SKM-1 (cell line): ENCODE results near the gene PTS.
"Not testable (repeated sequence)": the region's sequence is repeated elsewhere in the genome, so short reads cannot be mapped to it uniquely, and the experiment has no call there.

Experiments
- DNase-seq: peaks from one replicate; lab custom pipeline; 2025; ENCODE audit not compliant: unreplicated experiment; lab: John Stamatoyannopoulos, UW

PTS gene

DNA sequence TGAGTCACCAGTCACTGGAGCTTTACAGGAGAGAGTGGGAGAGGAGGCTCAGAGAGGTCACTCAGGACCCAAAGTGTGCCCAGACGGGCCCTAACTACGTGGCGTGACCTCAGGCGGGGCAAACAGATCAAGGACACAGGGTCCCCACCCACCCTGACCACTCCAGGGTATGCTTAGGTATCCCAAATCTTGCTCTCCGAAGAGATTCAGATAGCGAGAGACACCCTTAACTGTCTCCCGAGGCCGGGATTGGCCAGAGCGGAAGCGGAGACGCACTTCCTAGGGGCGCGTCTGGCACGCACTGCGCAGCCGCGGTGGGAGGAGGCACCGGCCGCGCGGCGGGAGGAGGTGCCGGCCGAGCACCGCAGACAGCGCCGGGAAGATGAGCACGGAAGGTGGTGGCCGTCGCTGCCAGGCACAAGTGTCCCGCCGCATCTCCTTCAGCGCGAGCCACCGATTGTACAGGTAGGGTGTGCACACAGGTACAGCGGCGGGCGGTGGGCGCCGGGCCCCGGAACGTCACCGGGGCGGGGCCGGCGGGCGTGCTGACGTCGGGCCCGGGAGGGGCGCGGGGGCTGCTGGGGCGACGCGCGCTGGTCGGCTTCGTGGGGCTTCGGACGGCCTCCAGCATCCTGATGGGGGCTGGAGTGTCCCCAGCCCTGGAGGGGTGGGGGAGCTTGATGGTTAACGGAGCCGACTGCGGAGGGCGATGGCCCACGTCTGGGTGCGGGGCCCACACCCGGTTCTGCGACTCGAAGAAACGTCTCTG is at the start of gene PTS:
Gene PTS, plus strand, starts transcription at position 367 of the 769 bp plus-strand sequence. Its CDS starts 16 bp downstream, at position 383.
- DNase-seq = peak; percentile 73

DNA sequence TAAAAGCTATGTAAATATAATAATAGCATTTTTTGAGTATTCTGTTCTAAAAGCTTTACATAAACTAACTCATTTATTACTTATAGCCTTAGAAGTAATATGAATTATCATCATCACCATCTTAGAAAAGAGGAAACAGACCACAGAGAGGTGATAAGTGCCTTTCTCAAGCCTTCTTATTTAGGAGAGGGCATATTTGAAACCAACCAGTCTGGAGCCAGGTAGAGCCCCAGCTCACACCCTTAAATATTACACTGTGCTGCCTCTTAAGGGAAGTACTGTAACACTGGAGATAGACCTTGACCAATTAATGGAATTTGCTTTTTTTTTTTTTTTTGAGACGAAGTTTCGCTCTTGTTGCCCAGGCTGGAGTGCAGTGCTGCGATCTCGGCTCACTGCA is 48.6 kb upstream of the PTS start:
- DNase-seq = no peak

DNA sequence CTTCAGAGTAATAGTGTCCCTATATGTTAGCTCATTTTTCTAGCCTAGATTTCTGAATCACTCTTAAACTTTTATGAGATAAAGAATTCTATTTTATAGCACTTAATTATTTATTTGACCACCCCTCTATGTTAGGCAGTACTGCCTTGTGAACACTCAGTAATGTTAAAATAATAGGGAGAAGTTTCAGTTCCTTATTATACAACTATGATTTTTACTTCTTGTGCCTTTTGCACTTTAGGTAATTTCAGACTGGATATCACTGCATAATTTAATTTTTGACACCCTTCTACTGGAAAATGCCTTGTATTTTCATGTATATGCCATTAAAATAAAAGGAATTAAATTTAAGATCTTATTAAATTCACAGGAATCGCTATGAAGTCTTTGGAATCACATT is 47.8 kb upstream of the PTS start:
- no peak for DNase-seq

DNA sequence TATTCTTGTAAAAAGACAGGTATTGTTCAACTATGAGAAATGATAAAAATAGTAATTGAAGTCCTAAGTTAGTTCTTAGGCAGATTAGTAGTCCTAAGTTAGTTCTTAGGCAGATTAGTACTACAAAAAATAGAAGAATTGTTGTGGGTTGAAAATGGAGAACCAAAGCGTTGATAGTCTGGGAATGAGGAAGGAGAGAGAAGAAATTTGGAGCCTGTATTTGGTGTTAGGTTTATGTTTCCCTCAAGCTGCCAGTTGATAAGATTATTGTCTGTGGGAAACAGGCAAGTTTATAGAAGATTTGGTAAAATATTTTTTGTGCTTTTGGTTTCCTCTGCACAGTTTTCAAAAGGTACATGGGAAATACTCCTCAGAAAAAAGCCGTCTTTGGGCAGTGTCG is 47.3 kb upstream of the PTS start:
- DNase-seq = no peak

DNA sequence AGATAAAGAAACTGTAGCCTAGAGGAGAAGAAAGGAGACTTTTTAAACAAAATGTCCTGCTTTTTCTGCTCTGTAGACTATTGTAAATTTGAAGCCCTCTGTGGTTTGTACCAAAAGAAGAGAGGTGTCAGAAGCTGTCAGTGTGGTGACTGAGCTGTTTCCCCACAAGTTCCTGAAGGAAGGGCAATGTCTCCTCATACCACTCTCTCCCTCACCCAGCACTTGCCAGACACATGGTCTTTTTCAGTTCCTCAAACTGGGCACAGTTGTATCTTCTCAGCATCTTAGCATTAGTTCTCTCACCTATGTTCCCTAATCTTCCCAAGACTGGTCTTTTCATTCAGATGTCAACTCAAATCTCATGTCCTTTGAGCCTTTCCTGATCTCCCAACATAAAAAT is 46.6 kb upstream of the PTS start:
- DNase-seq = peak; percentile 63

DNA sequence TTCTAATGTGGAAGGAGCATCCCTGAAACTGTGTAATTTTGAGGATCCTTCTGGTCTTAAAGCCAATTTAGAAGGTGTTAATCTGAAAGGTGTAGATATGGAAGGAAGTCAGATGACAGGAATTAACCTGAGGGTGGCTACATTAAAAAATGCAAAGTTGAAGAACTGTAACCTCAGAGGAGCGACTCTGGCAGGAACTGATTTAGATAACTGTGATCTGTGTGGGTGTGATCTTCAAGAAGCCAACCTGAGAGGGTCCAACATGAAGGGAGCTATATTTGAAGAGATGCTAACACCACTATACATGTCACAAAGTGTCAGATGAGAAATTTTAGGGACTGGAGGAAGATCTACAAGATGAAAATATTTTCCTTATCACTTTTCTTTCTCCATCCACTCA is 43.4 kb upstream of the PTS start:
- no peak for DNase-seq

DNA sequence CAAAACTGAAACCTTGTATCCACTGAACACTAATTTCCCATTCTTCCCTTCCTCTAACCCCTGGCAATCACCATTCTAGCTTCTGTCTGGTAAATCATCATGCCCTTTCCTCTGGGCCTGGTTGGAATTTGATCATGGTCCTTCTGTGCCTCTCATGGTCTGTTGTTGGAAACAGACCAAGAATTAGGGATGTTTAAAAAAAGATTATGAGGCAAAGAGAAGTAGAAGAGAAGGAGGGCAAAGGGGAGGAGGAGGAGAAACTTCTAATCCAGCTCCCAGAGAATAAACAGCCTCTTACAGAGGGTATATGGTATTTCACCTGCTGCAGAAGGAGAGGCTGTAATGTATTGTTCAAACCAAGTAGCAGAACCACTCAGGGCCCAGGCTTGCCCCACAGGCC is 40.3 kb upstream of the PTS start:
- no peak for DNase-seq

DNA sequence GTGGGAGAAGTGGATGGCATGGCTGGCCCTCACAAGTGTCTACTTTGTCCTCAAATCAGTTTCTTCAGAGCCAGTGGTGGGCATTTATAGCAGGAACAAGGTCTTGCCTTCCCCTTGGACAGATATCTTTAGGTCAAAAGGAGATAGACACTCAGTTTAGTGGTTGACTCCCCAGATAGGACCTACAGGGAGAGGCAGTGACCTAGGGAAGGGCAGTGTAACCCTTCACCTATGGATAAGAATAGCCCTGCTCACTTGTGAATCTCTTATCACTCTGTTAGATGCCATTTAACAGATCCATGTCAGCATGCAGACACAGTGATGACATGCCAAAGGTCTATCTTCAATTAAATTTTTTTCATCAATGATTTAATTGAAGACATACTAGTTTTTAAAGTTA is 39.9 kb upstream of the PTS start:
- no peak for DNase-seq

DNA sequence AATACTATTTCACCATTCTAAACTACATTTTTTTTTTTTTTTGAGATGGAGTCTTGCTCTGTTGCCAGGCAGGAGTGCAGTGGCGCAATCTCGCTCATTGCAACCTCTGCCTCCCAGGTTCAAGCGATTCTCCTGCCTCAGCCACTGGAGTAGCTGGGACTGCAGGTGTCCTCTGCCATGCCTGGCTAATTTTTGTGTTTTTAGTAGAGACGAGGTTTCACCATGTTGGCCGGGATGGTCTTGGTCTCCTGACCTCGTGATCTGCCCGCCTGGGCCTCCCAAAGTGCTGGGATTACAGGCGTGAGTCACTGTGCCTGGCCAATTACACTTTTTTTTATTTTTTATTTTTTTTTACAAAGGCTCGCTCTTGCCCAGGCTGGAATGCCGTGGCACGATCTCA is 31.1 kb upstream of the PTS start:
- not testable (repeated sequence) for DNase-seq

DNA sequence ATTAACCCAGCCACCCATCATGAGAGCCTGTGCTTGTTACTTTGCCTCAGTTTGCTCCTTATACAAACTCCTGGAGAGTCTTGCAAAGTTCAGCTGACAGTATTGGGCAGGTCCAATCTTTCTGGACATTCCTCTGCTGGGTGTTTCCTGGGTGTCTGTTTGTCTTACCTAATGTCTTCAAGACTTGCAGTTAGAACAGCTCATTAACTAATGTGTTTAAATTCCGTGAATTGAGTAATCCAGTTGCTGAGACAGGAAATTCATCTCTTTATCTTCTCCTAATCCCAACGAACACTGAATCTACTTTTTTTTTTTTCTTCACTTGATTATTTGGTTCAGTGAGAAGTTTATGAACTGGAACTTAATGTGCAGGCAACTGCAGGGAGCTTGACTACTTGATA is 30.3 kb upstream of the PTS start:
- DNase-seq = no peak

DNA sequence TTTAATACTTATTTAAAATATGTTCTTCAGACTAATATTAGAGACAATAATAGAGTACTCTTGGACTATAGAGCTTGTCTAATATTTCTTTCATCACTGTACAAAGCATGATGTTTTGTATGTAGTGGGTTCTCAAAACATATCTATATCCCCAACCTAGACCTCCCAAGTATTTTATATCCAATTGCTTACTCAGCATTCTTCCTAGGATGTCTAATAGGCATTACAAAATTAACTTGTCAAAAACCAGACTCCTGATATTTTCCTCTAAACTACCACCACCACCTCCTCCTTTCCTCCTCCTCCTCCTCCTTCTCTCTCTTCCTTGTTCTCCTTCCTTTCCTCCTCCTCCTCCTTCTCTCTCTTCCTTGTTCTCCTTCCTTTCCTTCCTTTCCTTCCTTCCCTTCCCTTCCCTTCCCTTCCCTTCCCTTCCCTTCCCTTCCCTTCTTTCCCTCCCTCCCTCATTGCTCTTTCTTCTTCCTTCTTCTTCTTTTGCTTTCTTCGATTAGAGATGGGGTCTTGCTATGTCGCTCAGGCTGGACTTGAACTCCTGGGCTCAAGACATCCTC is 29.6 kb upstream of the PTS start:
- DNase-seq = no peak

DNA sequence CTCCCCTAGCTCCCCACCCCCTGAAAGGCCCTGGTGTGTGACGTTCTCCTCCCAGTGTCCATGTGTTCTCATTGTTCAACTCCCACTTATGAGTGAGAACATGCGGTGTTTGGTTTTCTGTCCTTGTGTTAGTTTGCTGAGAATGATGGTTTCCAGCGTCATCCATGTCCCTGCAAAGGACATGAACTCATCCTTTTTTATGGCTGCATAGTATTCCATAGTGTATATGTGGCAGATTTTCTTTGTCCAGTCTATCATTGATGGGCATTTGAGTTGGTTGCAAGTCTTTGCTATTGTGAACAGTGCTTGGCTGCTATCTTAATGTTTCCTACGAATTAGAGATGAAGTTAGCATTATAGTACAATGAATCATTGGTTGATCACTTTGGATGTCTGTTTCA is 27.1 kb upstream of the PTS start:
- not testable (repeated sequence) for DNase-seq

DNA sequence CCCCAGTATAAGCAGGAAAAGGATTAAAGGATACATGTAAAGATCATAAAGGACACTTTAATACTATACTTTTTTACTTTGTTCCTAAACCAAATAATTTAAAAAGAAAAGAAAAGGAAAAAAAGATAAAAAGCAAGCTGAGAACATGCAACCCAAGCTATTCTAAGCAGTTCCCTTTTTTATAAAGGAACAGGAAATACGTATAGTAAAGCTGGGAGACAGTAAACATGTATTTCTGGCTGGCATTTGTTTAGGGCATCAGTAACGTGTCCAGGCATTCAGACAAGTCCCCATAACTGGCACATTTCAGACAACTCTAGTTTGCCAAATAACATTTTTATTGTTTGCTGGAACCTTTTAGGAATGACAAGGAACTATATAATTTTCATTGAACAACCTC is 26.0 kb upstream of the PTS start:
- peak; percentile 47 for DNase-seq

DNA sequence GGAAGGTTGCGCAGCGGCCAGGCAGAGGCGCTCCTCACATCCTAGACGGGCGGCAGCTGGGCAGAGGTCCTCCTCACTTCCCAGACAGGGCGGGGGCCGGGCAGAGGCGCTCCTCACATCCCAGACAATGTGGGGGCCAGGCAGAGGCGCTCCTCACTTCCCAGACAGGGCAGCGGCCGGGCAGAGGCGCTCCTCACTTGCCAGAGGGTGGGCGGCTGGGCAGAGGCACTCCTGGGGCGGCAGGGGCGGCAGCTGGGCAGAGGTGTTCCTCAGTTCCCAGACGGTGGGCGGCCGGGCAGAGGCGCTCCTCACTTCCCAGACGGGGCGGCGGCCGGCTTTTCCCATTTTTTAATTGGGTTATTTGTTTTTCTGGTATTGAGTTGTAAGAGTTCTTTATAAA is 20.2 kb upstream of the PTS start:
- DNase-seq = no peak

DNA sequence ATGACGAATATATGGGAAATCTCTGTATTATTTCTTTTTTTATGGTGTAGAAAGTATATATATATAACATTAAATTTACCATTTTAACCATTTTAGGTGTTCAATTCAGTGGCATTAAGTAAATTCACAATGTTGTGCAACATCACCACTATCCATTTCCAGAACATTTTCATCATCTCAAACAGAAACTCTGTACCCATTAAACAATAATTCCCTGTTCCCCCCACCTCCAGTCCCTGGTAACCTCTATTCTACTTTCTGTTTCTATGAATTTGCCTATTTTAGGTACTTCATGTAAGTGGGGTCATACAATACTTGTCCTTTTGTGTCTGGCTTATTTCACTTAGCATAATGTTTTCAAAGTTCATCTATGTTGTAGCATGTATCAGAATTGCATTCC is 15.3 kb upstream of the PTS start:
- no peak for DNase-seq

DNA sequence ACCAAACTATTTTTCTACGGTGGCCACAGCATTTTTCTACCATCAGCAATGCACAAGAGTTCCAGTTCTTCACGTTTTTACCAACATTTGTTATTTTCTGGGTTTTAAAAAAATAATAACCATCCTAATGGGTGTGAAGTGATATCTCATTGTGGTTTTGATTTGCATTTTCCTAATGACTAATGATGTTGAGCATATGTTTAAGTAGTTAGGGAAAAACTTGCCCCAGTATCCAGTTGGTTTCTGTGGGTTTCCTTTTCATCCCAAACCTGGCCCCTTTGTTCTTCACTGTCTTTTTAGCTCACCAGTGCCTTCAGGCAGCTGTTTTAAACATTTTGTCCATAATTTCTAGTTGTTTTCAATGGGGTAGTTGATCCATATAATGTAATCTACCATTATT is 14.7 kb upstream of the PTS start:
- no peak for DNase-seq

DNA sequence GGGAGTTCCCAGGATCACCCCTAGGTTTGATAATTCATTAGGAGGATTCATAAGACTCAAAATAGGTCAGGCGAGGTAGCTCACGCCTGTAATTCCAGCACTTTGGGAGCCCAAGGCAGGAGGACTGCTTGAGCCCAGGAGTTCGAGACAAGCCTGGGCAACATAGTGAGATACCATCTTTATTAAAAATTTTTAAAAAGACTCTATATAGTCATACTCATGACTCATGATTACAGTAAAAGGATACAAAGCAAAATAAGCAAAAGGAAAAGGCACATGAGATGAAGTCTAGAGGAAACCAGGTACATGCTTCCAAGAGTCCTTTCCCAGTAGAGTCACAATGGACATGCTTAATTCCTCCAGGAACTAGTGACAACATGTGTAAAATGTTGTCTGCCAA is 13.9 kb upstream of the PTS start:
- DNase-seq = no peak

DNA sequence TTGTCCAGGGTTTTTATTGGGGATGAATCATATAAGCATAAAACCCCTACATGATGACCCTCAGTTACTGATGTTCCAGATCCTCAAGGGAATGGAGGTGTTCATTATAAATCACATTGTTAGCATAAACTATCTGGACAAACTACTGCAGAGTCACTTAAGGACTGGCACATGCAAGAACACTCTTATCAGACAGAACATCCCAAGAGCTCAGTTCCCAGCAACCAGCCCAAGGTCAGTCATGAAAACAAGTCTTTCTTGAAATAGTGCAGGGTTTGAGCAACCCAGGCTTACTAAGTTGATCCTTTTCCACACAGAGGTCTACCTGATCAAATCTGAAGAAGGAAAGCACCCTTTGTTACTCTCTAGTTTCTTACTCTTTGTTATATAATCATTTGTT is 13.5 kb upstream of the PTS start:
- DNase-seq = no peak

DNA sequence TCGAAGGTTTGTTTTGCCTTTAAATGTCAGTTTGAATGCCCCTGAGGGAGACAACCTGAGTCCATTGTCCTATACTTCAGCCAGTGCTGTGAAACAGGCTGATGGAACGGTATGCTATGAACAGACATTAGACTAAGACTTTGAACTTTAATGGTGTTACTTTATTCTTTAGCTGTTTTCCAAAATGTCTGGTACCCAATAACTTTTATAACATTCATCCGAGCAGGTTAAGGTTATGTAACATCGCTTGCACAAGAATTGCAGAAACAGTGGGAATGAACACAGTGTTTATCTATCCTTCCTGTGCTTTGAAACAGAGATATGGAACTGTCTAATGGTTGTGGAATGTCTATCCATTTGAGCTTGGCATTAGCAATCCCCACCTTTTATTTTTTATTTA is 12.5 kb upstream of the PTS start:
- DNase-seq = no peak

DNA sequence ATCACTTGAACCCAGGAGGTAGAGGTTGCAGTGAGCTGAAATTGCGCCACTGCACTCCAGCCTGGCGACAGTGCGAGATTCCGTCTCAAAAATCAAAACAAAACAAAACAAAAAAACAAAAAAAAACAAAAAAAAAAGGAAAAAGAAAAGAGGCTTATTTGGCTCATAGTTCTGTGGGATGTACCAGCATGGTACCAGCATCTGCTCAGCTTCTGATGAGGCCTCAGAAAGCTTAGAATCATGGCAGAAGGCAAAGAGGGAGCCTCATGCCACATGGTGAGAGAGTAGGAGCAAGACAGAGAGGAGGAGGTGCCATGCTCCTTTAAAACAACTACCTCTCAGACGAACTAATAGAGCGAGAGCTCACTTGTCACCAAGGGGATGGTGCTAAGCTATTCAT is 10.6 kb upstream of the PTS start:
- DNase-seq = no peak

DNA sequence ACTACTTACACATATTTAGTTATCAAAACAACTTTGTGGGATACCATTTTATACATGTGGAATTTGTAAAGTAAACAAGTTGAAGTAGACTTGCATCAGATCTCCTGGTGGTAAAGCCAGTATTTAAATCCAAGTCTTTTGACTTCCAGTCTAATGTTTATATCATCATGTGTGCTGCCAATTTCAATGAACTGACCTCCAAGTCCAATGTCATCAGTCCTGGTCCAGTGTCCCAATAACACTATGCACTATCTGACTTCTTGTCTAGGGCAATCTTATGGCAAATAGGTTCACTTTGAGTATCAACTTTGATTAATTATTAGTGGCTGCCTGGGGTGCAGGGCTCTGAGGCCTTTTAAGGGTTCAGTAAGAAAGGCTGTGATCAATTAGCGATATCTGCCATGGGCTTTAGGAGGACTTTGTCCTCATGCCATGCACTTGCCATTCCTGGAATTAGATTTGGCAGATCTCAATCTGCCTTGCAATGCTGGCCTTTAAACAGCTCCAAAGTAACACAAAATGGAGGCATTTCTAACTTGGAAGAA is 9.6 kb upstream of the PTS start:
- no peak for DNase-seq

DNA sequence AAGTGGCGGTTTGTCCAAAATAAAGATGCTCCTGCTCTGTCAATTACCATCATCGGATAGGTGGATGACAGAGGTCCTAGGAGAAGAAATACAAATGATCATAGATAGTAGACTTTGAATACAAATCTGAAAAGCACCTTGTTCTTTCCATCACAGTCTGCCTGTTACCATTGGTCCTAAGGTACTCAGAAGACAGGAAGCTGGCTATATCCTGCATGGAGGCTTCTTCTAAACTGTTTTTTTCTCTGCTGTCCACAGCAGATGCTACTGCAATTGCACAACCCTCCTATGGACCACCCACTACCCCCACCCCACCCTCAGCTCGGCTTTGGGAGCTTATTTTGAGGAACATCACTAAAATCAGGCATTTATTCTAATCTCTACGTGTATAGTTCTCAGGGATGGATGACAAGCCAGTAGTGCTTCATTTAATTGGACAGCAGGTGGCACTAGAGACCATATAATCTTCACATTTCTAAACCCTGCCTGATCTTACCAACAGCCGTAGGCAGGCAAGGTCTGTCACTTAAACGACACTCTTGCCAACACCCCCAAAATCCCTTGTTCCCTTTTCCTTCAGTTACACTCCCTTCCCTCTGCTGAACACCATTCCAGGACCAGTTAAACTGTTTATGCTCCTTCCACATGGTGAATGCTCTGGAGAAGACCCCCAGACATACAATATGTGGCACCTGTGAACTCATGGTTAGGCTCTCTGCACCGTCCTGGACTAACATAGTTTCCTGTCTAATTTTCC is 6.6 kb upstream of the PTS start:
- peak; percentile 74 for DNase-seq
